ENCODE results near the gene RPS6KA2.

The RPS6KA2 gene

GRCh38 chr6:166630462-166630861, 3.4 kb upstream of the RPS6KA2 start:
- no peak for TF ChIP-seq CTCF (IDR thresholded peaks at IDR 0.05)

- TF ChIP-seq CTCF (IDR thresholded peaks at IDR 0.05): no peak
Measured at GRCh38 chr6:166629628-166630027, 2.6 kb upstream of the RPS6KA2 start.

- no peak for TF ChIP-seq CTCF (IDR thresholded peaks at IDR 0.05)
Measured at GRCh38 chr6:166627875-166628801, 1.1 kb upstream of the RPS6KA2 start.

- no peak for TF ChIP-seq CTCF (IDR thresholded peaks at IDR 0.05)
Measured at GRCh38 chr6:166626177-166627032, 646 bp downstream of the RPS6KA2 start.

- no peak for TF ChIP-seq CTCF (IDR thresholded peaks at IDR 0.05)
Measured at GRCh38 chr6:166625356-166625755, 1.7 kb downstream of the RPS6KA2 start.

GRCh38 chr6:166624275-166624674, 2.8 kb downstream of the RPS6KA2 start:
- TF ChIP-seq CTCF (IDR thresholded peaks at IDR 0.05): no peak

GRCh38 chr6:166623318-166623717, 3.7 kb downstream of the RPS6KA2 start:
- no peak for TF ChIP-seq CTCF (IDR thresholded peaks at IDR 0.05)

All from LNCAP (cell line).